Sigmoid colon (tissue), 4 donors: ENCODE measurements around the gene PEX26.
"Not testable (repeated sequence)": the region's sequence is repeated elsewhere in the genome, so short reads cannot be mapped to it uniquely, and the experiment has no call there.

Experiments
- CTCF ChIP-seq, 4 experiments: fragments of 450-650 bp in 3 of 4; fragments of 200-600 bp in 1 of 4; IDR thresholded peaks; one replicate each; pipeline ENCODE4 v1.5.1; 2016 to 2019; ENCODE audit warnings: antibody characterized with exemption in 4 of 4, mild to moderate bottlenecking in 3 of 4, moderate library complexity in 2 of 4
- EP300 ChIP-seq, 4 donors: sonication (generic); formaldehyde crosslinking; IDR thresholded peaks; one replicate each; pipeline ENCODE4 v1.6.1; 2017; ENCODE audit warnings: antibody characterized with exemption in 4 of 4

GRCh38 chr22:18105981-18106380 lies 28.2 kb downstream of the PEX26 start:
- not testable (repeated sequence) for TF ChIP-seq CTCF, EP300 (IDR thresholded peaks at IDR 0.05)
